ENCODE results near the gene ACTR10.

Gene ACTR10

GRCh38 chr14:58199726-58200479, at the start of gene ACTR10:
Gene ACTR10, plus strand, starts transcription at chr14:58200149. Its CDS starts 69 bp downstream, at chr14:58200218.
- 0 out of 2 replicates have a peak, but pooled peaks cover 4% of the 10 kb centered on the region for H3F3A ChIP-seq (ENCODE audit: insufficient read depth)
- peak within 1 kb of the TSS; percentile 71 for H3K9ac ChIP-seq (ENCODE audit: low read length)
- peaks cover 28% of the 10 kb centered on the region for H3K79me2 ChIP-seq (ENCODE audit: insufficient read depth, low read length)
- H3K27me3 ChIP-seq (ENCODE audit: low read length), result no peaks in the 10 kb centered on the region
- no peaks in the 10 kb centered on the region for H4K20me1 ChIP-seq (ENCODE audit: low read depth, low read length)
- H3K36me3 ChIP-seq (ENCODE audit: low read length), result peaks cover 3% of the 10 kb centered on the region; the same call in 1 of the 2 replicates
- peak within 1 kb of the TSS; percentile 83 for H3K4me3 ChIP-seq (ENCODE audit: insufficient read depth, low read length, poor library complexity, severe bottlenecking)
- H3K9me2 ChIP-seq (replicated peaks; ENCODE audit: insufficient read depth, low read length), result no peaks in the 10 kb centered on the region
- peak within 1 kb of the TSS; percentile 100 for H2AFZ ChIP-seq (ENCODE audit: low read depth, low read length, severe bottlenecking)
- TF ChIP-seq EZH2phosphoT487 (conservative IDR thresholded peaks at IDR 0.05; ENCODE audit: low read length) (no peak), CTCF (IDR thresholded peaks at IDR 0.05; ENCODE audit: insufficient read depth, low read length, poor library complexity, severe bottlenecking) (no peak)
- H3K9me3 ChIP-seq (ENCODE audit: insufficient read depth, low read length), result no peaks in the 10 kb centered on the region
- H3K4me2 ChIP-seq (ENCODE audit: low read depth, low read length, poor library complexity, severe bottlenecking), result peak within 1 kb of the TSS; percentile 99
- H3K27ac ChIP-seq (ENCODE audit: low read depth, low read length), result peak within 1 kb of the TSS; percentile 46

- H3K9ac ChIP-seq (ENCODE audit: low read length), result no peak overlapping the region
- no peaks in the 10 kb centered on the region for H3K79me2 ChIP-seq (ENCODE audit: insufficient read depth, low read length)
- no peak overlapping the region for H3K4me3 ChIP-seq (ENCODE audit: insufficient read depth, low read length, poor library complexity, severe bottlenecking)
- H4K20me1 ChIP-seq (ENCODE audit: low read depth, low read length), result no peaks in the 10 kb centered on the region
- H3K4me2 ChIP-seq (ENCODE audit: low read depth, low read length, poor library complexity, severe bottlenecking), result no peak overlapping the region
- no peak overlapping the region for H3K27ac ChIP-seq (ENCODE audit: low read depth, low read length)
- no peaks in the 10 kb centered on the region for H3K9me2 ChIP-seq (replicated peaks; ENCODE audit: insufficient read depth, low read length)
- no peaks in the 10 kb centered on the region for H3K27me3 ChIP-seq (ENCODE audit: low read length)
- H3K9me3 ChIP-seq (ENCODE audit: insufficient read depth, low read length), result no peaks in the 10 kb centered on the region
- H3K36me3 ChIP-seq (ENCODE audit: low read length), result no peaks in the 10 kb centered on the region
- no peak overlapping the region for H2AFZ ChIP-seq (ENCODE audit: low read depth, low read length, severe bottlenecking)
- TF ChIP-seq CTCF (IDR thresholded peaks at IDR 0.05; ENCODE audit: insufficient read depth, low read length, poor library complexity, severe bottlenecking), result no peak
- TF ChIP-seq EZH2phosphoT487 (conservative IDR thresholded peaks at IDR 0.05; ENCODE audit: low read length), result no peak
- no peaks in the 10 kb centered on the region for H3F3A ChIP-seq (ENCODE audit: insufficient read depth)
Observed at GRCh38 chr14:58150243-58150805, 49.6 kb upstream of the ACTR10 start.

GRCh38 chr14:58151133-58152013, 48.6 kb upstream of the ACTR10 start:
- Histone ChIP-seq H3F3A (ENCODE audit: insufficient read depth) (no peaks in the 10 kb centered on the region), H3K36me3 (ENCODE audit: low read length) (no peaks in the 10 kb centered on the region), H2AFZ (ENCODE audit: low read depth, low read length, severe bottlenecking) (peak overlapping the region; percentile 62), H3K4me3 (ENCODE audit: insufficient read depth, low read length, poor library complexity, severe bottlenecking) (peak overlapping the region; percentile 59), H3K4me2 (ENCODE audit: low read depth, low read length, poor library complexity, severe bottlenecking) (peak overlapping the region; percentile 69), H3K9ac (ENCODE audit: low read length) (peak overlapping the region; percentile 58), H3K9me2 (replicated peaks; ENCODE audit: insufficient read depth, low read length) (no peaks in the 10 kb centered on the region), H3K27me3 (ENCODE audit: low read length) (no peaks in the 10 kb centered on the region), H3K79me2 (ENCODE audit: insufficient read depth, low read length) (no peaks in the 10 kb centered on the region), H3K9me3 (ENCODE audit: insufficient read depth, low read length) (no peaks in the 10 kb centered on the region), H4K20me1 (ENCODE audit: low read depth, low read length) (no peaks in the 10 kb centered on the region), H3K27ac (ENCODE audit: low read depth, low read length) (no peak overlapping the region)
- TF ChIP-seq CTCF (IDR thresholded peaks at IDR 0.05; ENCODE audit: insufficient read depth, low read length, poor library complexity, severe bottlenecking) (no peak), EZH2phosphoT487 (conservative IDR thresholded peaks at IDR 0.05; ENCODE audit: low read length) (no peak)
